DND-41 (cell line): Measurements from ENCODE around the gene CTNNA3.

Experiments
- ATAC-seq: fragments of 200-7000 bp; cut with Tn5 transposase; 3 replicates; pipeline ENCODE4 v1.9.1; 2021; ENCODE audit warnings: low read depth; ENCODE audit not compliant: insufficient read depth
- DNase-seq: peaks from one replicate; pipeline ENCODE4 v3.0.0-alpha.2; 2020
- H2AFZ ChIP-seq: 2 replicates; pipeline ENCODE4 v1.6.0; 2012; ENCODE audit warnings: low read depth, low read length
- H3K27ac ChIP-seq: 2 replicates; pipeline ENCODE4 v1.5.1; 2012; ENCODE audit warnings: low read length, inconsistent platforms
- H3K27me3 ChIP-seq: fragments of 200-600 bp; sonication (generic); 2 replicates; pipeline ENCODE4 v1.6.0; 2012; ENCODE audit warnings: low read length, mild to moderate bottlenecking, inconsistent platforms; ENCODE audit not compliant: insufficient read depth, poor library complexity
- H3K36me3 ChIP-seq: 2 replicates; pipeline ENCODE4 v1.5.1; 2012; ENCODE audit warnings: low read length, inconsistent platforms; ENCODE audit not compliant: insufficient read depth
- H3K4me1 ChIP-seq: 2 replicates; pipeline ENCODE4 v1.5.1; 2012; ENCODE audit warnings: mild to moderate bottlenecking, low read length; ENCODE audit not compliant: insufficient read depth
- H3K4me2 ChIP-seq: 2 replicates; pipeline ENCODE4 v1.6.0; 2012; ENCODE audit warnings: mild to moderate bottlenecking, moderate library complexity, low read length, inconsistent platforms; ENCODE audit not compliant: insufficient read depth
- H3K4me3 ChIP-seq, 2 experiments: fragments of 200-600 bp in 1 of 2; shearing (Covaris generic) in 1 of 2; 2 replicates each; pipeline ENCODE4 v1.5.1; 2012 to 2016; ENCODE audit warnings: inconsistent platforms in 2 of 2, low read length in 2 of 2, mild to moderate bottlenecking in 2 of 2, low read depth in 1 of 2, moderate library complexity in 1 of 2
- H3K79me2 ChIP-seq: 2 replicates; pipeline ENCODE4 v1.6.0; 2012; ENCODE audit warnings: low read length, inconsistent platforms; ENCODE audit not compliant: insufficient read depth
- H3K9ac ChIP-seq: 2 replicates; pipeline ENCODE4 v1.6.0; 2012; ENCODE audit warnings: low read depth, mild to moderate bottlenecking, inconsistent platforms, low read length, moderate library complexity
- H3K9me3 ChIP-seq: 2 replicates; pipeline ENCODE4 v1.5.1; 2012; ENCODE audit warnings: low read length, moderate library complexity, mild to moderate bottlenecking, inconsistent platforms; ENCODE audit not compliant: insufficient read depth, severe bottlenecking
- H4K20me1 ChIP-seq: 2 replicates; pipeline ENCODE4 v1.6.0; 2012; ENCODE audit warnings: low read length; ENCODE audit not compliant: insufficient read depth
- EZH2 ChIP-seq: IDR thresholded peaks from 3 replicates; pipeline ENCODE4 v1.6.1; 2012; ENCODE audit warnings: borderline replicate concordance, low read depth, mild to moderate bottlenecking, moderate library complexity, low read length, inconsistent platforms; ENCODE audit not compliant: severe bottlenecking
- TF ChIP-seq, protein P1 (sequence below): IDR thresholded peaks from 2 replicates; pipeline ENCODE4 v1.5.1; 2012; ENCODE audit warnings: borderline replicate concordance, low read length, moderate library complexity, mild to moderate bottlenecking; ENCODE audit not compliant: poor library complexity, severe bottlenecking; ENCODE audit errors: extremely low read depth

Gene CTNNA3

DNA sequence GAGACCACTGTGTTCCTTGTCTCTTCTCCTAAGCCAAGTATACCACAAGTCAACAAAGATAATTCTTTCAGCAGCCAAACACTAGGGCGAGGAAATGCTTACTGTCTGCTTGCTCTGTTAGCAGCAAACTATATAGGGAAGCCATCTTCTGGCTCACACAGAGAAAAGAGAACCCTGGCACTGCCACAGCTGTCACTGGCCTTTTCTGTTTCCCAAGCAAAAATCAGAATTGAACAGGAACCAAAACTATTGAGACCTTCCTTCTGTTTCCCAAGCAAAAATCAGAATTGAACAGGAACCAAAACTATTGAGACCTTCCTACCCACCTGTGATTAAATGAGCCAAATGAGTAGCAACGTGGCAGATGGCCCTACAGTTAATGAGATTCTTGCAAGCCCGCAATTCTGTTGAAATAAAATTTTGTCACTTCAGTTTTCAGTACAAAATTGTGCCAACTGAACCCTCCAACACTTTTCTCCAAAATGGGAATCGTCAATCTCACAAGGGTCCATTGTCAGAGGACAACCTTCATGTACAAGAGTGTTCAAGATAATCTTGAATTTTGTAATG, 715.7 kb downstream of the CTNNA3 start:
- no peak overlapping the region for H3K4me2 ChIP-seq
- H3K36me3 ChIP-seq: no peaks in the 10 kb centered on the region
- H3K27me3 ChIP-seq: no peaks in the 10 kb centered on the region
- H3K79me2 ChIP-seq: no peaks in the 10 kb centered on the region
- no peaks in the 10 kb centered on the region for H3K9me3 ChIP-seq
- H3K4me3 ChIP-seq: no peak overlapping the region
- no peak overlapping the region for H3K9ac ChIP-seq
- no peak overlapping the region for H2AFZ ChIP-seq
- H3K4me1 ChIP-seq: no peaks in the 10 kb centered on the region
- TF ChIP-seq EZH2: no peak
- TF ChIP-seq, protein P1, sequence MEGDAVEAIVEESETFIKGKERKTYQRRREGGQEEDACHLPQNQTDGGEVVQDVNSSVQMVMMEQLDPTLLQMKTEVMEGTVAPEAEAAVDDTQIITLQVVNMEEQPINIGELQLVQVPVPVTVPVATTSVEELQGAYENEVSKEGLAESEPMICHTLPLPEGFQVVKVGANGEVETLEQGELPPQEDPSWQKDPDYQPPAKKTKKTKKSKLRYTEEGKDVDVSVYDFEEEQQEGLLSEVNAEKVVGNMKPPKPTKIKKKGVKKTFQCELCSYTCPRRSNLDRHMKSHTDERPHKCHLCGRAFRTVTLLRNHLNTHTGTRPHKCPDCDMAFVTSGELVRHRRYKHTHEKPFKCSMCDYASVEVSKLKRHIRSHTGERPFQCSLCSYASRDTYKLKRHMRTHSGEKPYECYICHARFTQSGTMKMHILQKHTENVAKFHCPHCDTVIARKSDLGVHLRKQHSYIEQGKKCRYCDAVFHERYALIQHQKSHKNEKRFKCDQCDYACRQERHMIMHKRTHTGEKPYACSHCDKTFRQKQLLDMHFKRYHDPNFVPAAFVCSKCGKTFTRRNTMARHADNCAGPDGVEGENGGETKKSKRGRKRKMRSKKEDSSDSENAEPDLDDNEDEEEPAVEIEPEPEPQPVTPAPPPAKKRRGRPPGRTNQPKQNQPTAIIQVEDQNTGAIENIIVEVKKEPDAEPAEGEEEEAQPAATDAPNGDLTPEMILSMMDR: no peak
- DNase-seq: no peak
- ATAC-seq: no peak
- H4K20me1 ChIP-seq: no peaks in the 10 kb centered on the region
- H3K27ac ChIP-seq: no peak overlapping the region

DNA sequence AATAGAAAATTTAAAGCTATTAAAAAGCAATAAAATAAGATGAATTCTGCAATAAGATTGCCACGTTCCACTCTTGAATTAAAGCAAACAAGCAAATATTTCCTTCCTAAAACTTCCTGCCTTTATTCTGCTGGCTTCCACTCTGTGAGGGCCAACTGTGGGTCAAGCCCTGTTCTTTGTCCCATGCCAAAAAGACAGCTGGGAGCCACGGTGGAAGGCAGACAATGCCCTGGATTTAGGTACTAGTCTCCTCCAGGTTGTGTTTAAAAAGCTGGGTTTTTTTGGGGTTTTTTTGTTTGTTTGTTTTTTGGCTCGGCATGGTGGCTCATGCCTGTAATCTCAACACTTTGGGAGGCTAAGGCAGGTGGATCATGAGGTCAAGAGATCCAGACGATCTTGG, 731.0 kb downstream of the CTNNA3 start:
- no peak for TF ChIP-seq EZH2
- TF ChIP-seq, protein P1: no peak
- Histone ChIP-seq H2AFZ (no peak overlapping the region), H3K36me3 (no peaks in the 10 kb centered on the region), H3K27me3 (no peaks in the 10 kb centered on the region), H3K27ac (no peak overlapping the region), H3K4me3 (no peak overlapping the region), H3K4me1 (no peaks in the 10 kb centered on the region), H3K4me2 (no peak overlapping the region), H3K79me2 (no peaks in the 10 kb centered on the region), H4K20me1 (no peaks in the 10 kb centered on the region), H3K9me3 (no peaks in the 10 kb centered on the region), H3K9ac (no peak overlapping the region)
- ATAC-seq: no peak
- no peak for DNase-seq

DNA sequence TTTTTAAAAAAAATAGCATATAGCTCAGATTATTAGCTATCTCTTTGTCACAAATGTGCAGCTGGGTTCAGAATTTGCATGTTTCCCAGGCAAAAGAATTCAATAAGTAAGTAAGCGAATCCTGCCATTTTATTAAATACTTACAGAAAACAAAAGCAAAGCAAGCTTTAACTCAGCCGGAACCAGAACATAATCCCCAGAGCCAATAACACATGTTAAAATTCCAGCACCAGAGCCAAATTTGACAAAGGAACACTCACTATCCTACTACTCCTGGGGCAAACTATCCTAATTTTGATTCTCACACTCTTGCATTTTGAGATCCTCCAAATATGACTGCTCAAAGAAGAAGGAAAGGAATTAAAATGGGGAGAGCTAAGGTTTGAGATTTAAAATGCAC, 737.5 kb downstream of the CTNNA3 start:
- Histone ChIP-seq H3K9me3 (no peaks in the 10 kb centered on the region), H3K4me2 (no peak overlapping the region), H3K27ac (no peak overlapping the region), H3K27me3 (no peaks in the 10 kb centered on the region), H3K9ac (no peak overlapping the region), H3K4me1 (no peaks in the 10 kb centered on the region), H3K4me3 (no peak overlapping the region), H2AFZ (no peak overlapping the region), H3K79me2 (no peaks in the 10 kb centered on the region), H4K20me1 (no peaks in the 10 kb centered on the region), H3K36me3 (no peaks in the 10 kb centered on the region)
- ATAC-seq: no peak
- TF ChIP-seq, protein P1: no peak
- DNase-seq: no peak

DNA sequence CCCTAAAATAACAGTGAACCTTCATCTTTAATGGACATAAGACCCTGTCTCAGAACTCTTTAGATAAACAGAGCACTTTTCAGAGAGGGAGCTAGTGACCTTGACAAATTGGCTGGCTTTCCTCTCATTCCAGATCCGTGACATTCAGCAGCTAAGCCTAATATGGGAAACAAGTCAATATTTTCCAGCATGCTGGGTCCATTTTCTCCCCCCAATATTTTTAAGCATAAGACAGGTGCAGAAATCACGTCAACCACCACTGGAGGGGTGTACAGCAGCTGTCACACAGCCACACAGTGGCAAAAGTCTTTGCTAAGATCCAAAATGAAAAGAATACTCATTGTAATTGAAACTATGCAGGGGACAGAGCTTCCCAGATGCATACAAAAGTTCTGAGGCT, 744.1 kb downstream of the CTNNA3 start:
- H3K27ac ChIP-seq: no peak overlapping the region
- H3K9ac ChIP-seq: no peak overlapping the region
- H3K4me3 ChIP-seq: no peak overlapping the region
- H3K9me3 ChIP-seq: no peaks in the 10 kb centered on the region
- H3K4me2 ChIP-seq: no peak overlapping the region
- H3K36me3 ChIP-seq: no peaks in the 10 kb centered on the region
- no peak overlapping the region for H2AFZ ChIP-seq
- H4K20me1 ChIP-seq: no peaks in the 10 kb centered on the region
- no peaks in the 10 kb centered on the region for H3K4me1 ChIP-seq
- no peaks in the 10 kb centered on the region for H3K79me2 ChIP-seq
- DNase-seq (no peak), ATAC-seq (no peak)
- TF ChIP-seq, protein P1: no peak
- TF ChIP-seq EZH2: no peak
- H3K27me3 ChIP-seq: no peaks in the 10 kb centered on the region
